HG03064 (cell line): ENCODE measurements around the gene CLK3.
"Not testable (repeated sequence)": the region's sequence is repeated elsewhere in the genome, so short reads cannot be mapped to it uniquely, and the experiment has no call there.

Experiments used
- ATAC-seq: cut with Tn5 transposase; IDR thresholded peaks from one replicate; pipeline ENCODE4 v1.9.1; 2021; ENCODE audit warnings: low read depth; ENCODE audit not compliant: unreplicated experiment

Gene CLK3

GRCh38 chr15:74636984-74637383 lies 21.3 kb downstream of the CLK3 start:
- no peak for ATAC-seq

- ATAC-seq, result no peak
Measured at GRCh38 chr15:74641151-74641550, 25.5 kb downstream of the CLK3 start.

GRCh38 chr15:74642348-74642733 lies 26.7 kb downstream of the CLK3 start:
- ATAC-seq, result no peak

- ATAC-seq, result no peak
Measured at GRCh38 chr15:74642734-74643664, 27.4 kb downstream of the CLK3 start.

- ATAC-seq, result no peak
Measured at GRCh38 chr15:74643665-74644204, 28.1 kb downstream of the CLK3 start.

GRCh38 chr15:74646480-74646879 lies 30.8 kb downstream of the CLK3 start:
- no peak for ATAC-seq

GRCh38 chr15:74648051-74648842 lies 32.6 kb downstream of the CLK3 start:
- no peak for ATAC-seq

- no peak for ATAC-seq
Measured at GRCh38 chr15:74651242-74651741, 35.7 kb downstream of the CLK3 start.

GRCh38 chr15:74653426-74654102 lies 37.9 kb downstream of the CLK3 start:
- no peak for ATAC-seq

- no peak for ATAC-seq
Measured at GRCh38 chr15:74655424-74655823, 39.8 kb downstream of the CLK3 start.

GRCh38 chr15:74656935-74657535 lies 41.4 kb downstream of the CLK3 start:
- ATAC-seq, result no peak

GRCh38 chr15:74657846-74658245 lies 42.2 kb downstream of the CLK3 start:
- no peak for ATAC-seq

GRCh38 chr15:74661280-74661679 lies 45.6 kb downstream of the CLK3 start:
- not testable (repeated sequence) for ATAC-seq

GRCh38 chr15:74662064-74662860 lies 46.6 kb downstream of the CLK3 start:
- no peak for ATAC-seq

- ATAC-seq, result no peak
Measured at GRCh38 chr15:74663303-74664027, 47.8 kb downstream of the CLK3 start.

- ATAC-seq, result no peak
Measured at GRCh38 chr15:74664028-74664616, 48.5 kb downstream of the CLK3 start.

GRCh38 chr15:74664670-74665069 lies 49.0 kb downstream of the CLK3 start:
- no peak for ATAC-seq

- no peak for ATAC-seq
Measured at GRCh38 chr15:74667975-74668374, 52.3 kb downstream of the CLK3 start.
